Upper lobe of left lung (tissue), 6 donors: ENCODE measurements around the gene SELENON. TPM values are rescaled to one million over a fixed set of nuclear protein-coding genes. Genes with fewer than 3 reads are reported as not detected.

Experiments
- ATAC-seq, 2 donors: fragments of 200-7000 bp; cut with Tn5 transposase; one replicate each; pipeline ENCODE4 v1.9.1; 2022; ENCODE audit warnings: mild to moderate bottlenecking in 2 of 2, moderate library complexity in 2 of 2; ENCODE audit not compliant: low FRiP score in 2 of 2
- DNase-seq, 2 donors: peaks; one replicate each; pipeline ENCODE4 v3.0.0-alpha.2; 2019 to 2020
- H3K27ac ChIP-seq, 4 donors: fragments of 200-600 bp; sonication (generic); one replicate each; pipeline ENCODE4 v1.5.1; 2016 to 2019
- H3K27me3 ChIP-seq, 4 donors: fragments of 200-600 bp; sonication (generic); one replicate each; pipeline ENCODE4 v1.5.1; 2017 to 2019
- H3K36me3 ChIP-seq, 4 donors: fragments of 200-600 bp; sonication (generic); one replicate each; pipeline ENCODE4 v1.5.1; 2016 to 2019
- H3K4me1 ChIP-seq, 4 donors: fragments of 200-600 bp; sonication (generic); one replicate each; pipeline ENCODE4 v1.5.1; 2018 to 2019
- H3K4me3 ChIP-seq, 4 donors: fragments of 200-600 bp; sonication (generic); one replicate each; pipeline ENCODE4 v1.5.1; 2017 to 2019; ENCODE audit warnings: mild to moderate bottlenecking in 2 of 4, moderate library complexity in 1 of 4
- H3K9me3 ChIP-seq, 4 donors: fragments of 200-600 bp; sonication (generic); one replicate each; pipeline ENCODE4 v1.5.1; 2018 to 2019
- EP300 ChIP-seq, 4 donors: sonication (generic); formaldehyde crosslinking; IDR thresholded peaks; one replicate each; pipeline ENCODE4 v1.5.1; 2017; ENCODE audit warnings: antibody characterized with exemption in 4 of 4, control low read depth in 2 of 4
- POLR2A ChIP-seq, 4 donors: fragments of 450-650 bp; IDR thresholded peaks; one replicate each; pipeline ENCODE4 v1.5.1; 2016 to 2017; ENCODE audit warnings: antibody characterized with exemption in 4 of 4, mild to moderate bottlenecking in 2 of 4
- POLR2AphosphoS5 ChIP-seq, 2 donors: sonication (generic); formaldehyde crosslinking; IDR thresholded peaks; one replicate each; pipeline ENCODE4 v1.5.1; 2017; ENCODE audit warnings: antibody characterized with exemption in 2 of 2
- WGBS, 2 donors: methylation state at CpG; one replicate each; pipeline ENCODE4 v1.1.5; 2017 to 2018; 5-methylcytosine and 5-hydroxymethylcytosine counted together
- total RNA-seq, 6 donors: library from RNA; depleted of rRNA in 4 of 6; stranded (reverse); fragments of >200 nt in 4 of 6; gene quantifications; one replicate each; pipeline versions ENCODE4 v1.1.0 to v1.2.1, GENCODE V29; 2016 to 2021
- TF ChIP-seq, protein P1 (sequence below), 6 experiments: fragments of 450-650 bp in 4 of 6; fragments of 200-600 bp in 2 of 6; sonication (generic) in 2 of 6; IDR thresholded peaks; one replicate each; pipeline ENCODE4 v1.5.1; 2016 to 2019; ENCODE audit warnings: antibody characterized with exemption in 6 of 6
- donor health status: DM: no; HTN: no; CAD: no; lungs with moderate emphysema.
- donor health status: DM: no; HTN: yes; CAD: no; lungs with severe emphysema.

SELENON gene
- total RNA-seq, 6 donors from 2014 or later, result 22.0 to 91.1 (median 60.5) TPM

GRCh38 chr1:25796811-25797458 is 3.1 kb upstream of the SELENON start:
- H3K27me3 ChIP-seq, result no peaks in the 10 kb centered on the region
- 2 to 6% methylated on average over 16 to 19 of the region's 19 CpGs for WGBS, 2 donors
- peaks cover 21 to 56% (median 39%) of the 10 kb centered on the region in 4 donors for H3K4me1 ChIP-seq
- TF ChIP-seq POLR2AphosphoS5 (IDR thresholded peaks at IDR 0.05), result no peak
- TF ChIP-seq EP300 (IDR thresholded peaks at IDR 0.05), result no peak
- TF ChIP-seq, protein P1, sequence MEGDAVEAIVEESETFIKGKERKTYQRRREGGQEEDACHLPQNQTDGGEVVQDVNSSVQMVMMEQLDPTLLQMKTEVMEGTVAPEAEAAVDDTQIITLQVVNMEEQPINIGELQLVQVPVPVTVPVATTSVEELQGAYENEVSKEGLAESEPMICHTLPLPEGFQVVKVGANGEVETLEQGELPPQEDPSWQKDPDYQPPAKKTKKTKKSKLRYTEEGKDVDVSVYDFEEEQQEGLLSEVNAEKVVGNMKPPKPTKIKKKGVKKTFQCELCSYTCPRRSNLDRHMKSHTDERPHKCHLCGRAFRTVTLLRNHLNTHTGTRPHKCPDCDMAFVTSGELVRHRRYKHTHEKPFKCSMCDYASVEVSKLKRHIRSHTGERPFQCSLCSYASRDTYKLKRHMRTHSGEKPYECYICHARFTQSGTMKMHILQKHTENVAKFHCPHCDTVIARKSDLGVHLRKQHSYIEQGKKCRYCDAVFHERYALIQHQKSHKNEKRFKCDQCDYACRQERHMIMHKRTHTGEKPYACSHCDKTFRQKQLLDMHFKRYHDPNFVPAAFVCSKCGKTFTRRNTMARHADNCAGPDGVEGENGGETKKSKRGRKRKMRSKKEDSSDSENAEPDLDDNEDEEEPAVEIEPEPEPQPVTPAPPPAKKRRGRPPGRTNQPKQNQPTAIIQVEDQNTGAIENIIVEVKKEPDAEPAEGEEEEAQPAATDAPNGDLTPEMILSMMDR (IDR thresholded peaks at IDR 0.05), result peak; percentile 70 to 88 (median 78)
- TF ChIP-seq POLR2A (IDR thresholded peaks at IDR 0.05), result no peak
- peak overlapping the region in 2 of 4 donors; percentile 1 to 5 for H3K4me3 ChIP-seq
- ATAC-seq, result peak; percentile 50 to 80
- peak overlapping the region; percentile 14 to 73 (median 41) for H3K27ac ChIP-seq
- peak; percentile 33 to 80 for DNase-seq
- no peaks in the 10 kb centered on the region for H3K9me3 ChIP-seq
- no peaks in the 10 kb centered on the region for H3K36me3 ChIP-seq

DNA sequence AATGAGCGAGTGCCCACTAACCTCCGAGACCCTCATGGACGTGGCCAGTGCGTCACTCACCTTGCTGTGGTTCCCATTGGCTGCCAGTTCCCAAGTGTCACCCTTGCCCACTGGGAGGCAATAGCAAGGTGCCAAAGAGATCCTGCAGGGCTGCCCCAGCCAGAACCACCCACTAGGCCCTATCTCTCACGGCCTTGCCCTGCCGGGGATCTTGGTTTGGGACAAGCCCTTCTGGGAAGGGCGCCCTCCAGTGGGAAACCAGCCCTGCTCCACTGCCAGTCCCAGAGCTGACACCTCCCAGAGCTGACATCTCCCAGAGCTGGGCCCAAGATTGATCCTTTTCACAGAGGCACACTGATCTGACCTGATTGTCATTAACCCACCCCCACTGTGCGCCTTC is 2.1 kb upstream of the SELENON start:
- peak in 1 of 2 donors; percentile 52 for DNase-seq

DNA sequence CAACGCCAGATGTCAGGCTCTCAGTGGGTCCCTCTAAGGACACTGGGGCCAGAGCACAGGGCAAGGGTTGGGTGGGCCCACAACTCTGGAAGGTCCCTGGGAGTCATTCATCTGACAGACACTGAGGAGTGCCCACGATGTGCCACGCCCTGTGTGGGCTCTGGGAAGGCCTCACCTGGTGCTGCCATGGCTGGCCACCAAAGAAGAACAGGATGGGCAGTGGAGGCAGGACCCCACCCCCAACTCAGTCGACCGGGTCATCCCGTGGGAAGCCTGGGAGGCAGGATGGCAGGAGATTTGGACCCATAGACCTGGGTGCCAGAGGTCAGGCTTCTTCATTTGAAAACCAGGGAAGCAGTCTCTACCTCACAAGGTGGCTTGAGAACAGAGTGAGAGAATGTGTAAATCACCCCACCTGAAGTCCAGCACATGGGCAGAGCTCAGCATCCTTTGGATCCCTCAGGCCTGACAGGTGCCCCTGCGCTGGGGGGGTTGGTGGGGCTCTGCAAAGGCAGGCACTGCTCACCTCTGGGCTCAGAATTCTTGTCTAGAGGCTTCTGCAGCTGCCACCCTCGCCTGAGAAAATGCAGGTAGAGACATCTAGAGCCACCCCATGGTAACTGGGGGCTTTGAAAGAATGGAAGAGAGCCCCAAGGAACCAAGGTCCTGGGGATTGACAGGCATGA is 1.2 kb upstream of the SELENON start:
- DNase-seq (no peak), ATAC-seq (no peak)
- Histone ChIP-seq H3K36me3 (no peaks in the 10 kb centered on the region), H3K4me3 (no peak overlapping the region), H3K27ac (peak overlapping the region in 3 of 4 donors; percentile 87 to 90 (median 88)), H3K27me3 (no peaks in the 10 kb centered on the region), H3K4me1 (peaks cover 37 to 72% (median 55%) of the 10 kb centered on the region in 4 donors), H3K9me3 (no peaks in the 10 kb centered on the region)
- WGBS, 2 donors, result 85% methylated on average over 2 to 8 of the region's 8 CpGs
- TF ChIP-seq, protein P1 (IDR thresholded peaks at IDR 0.05), result no peak
- TF ChIP-seq POLR2A (IDR thresholded peaks at IDR 0.05) (no peak), EP300 (IDR thresholded peaks at IDR 0.05) (no peak), POLR2AphosphoS5 (IDR thresholded peaks at IDR 0.05) (no peak)

More for the DNA sequence above, 2.1 kb upstream of the SELENON start:
- 80 to 91% methylated on average over 5 to 8 of the region's 8 CpGs for WGBS, 2 donors
- peak in 1 of 2 donors; percentile 9 for ATAC-seq
- H3K4me3 ChIP-seq, result no peak overlapping the region
- H3K9me3 ChIP-seq, result no peaks in the 10 kb centered on the region
- no peaks in the 10 kb centered on the region for H3K36me3 ChIP-seq
- TF ChIP-seq POLR2AphosphoS5 (IDR thresholded peaks at IDR 0.05), result no peak
- TF ChIP-seq, protein P1 (IDR thresholded peaks at IDR 0.05), result peak; percentile 33 to 53 (median 50)
- H3K27ac ChIP-seq, result peak overlapping the region in 2 of 4 donors; percentile 56 to 90
- H3K27me3 ChIP-seq, result no peaks in the 10 kb centered on the region
- H3K4me1 ChIP-seq, result peaks cover 29 to 66% (median 49%) of the 10 kb centered on the region in 4 donors

DNA sequence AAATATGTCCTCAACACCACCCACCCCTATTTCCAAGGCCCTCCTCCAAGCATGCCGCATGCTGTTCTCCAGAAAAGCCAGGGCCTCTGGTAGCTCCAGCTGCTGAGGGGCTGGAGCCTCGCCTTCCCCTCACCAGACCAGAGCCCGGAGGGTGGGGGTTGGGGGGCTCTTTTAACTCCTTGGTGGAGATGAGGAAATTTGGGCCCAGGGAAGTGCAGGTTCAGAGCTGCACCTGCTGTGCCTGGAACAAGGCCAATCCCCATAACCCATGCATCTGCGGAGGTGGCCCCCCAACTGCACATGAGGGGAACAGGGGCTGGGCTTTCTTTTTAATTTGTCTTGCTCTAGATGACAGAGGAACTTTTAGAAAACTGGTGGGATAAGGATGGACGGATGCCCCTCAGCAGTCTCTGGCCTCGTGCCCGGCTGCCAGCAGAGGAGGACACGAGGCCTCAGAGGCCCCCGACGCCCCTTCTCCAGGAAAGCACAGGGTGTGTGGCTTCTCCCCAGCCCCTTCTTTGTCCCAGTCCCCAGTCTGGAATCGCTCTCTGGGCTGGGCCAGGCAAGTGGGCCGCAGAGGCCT is 550 bp upstream of the SELENON start:
- WGBS, 2 donors, result 19 to 22% methylated on average over 8 to 12 of the region's 12 CpGs
- Histone ChIP-seq H3K27me3 (no peaks in the 10 kb centered on the region), H3K4me1 (peaks cover 43 to 79% (median 61%) of the 10 kb centered on the region in 4 donors), H3K4me3 (peak overlapping the region in 3 of 4 donors; percentile 58 to 70 (median 67)), H3K9me3 (no peaks in the 10 kb centered on the region), H3K36me3 (no peaks in the 10 kb centered on the region), H3K27ac (peak overlapping the region; percentile 79 to 90 (median 88))
- DNase-seq, result no peak
- ATAC-seq, result no peak
- TF ChIP-seq EP300 (IDR thresholded peaks at IDR 0.05) (no peak), POLR2AphosphoS5 (IDR thresholded peaks at IDR 0.05) (peak in 1 of 2 donors; percentile 23)
